A549 (cell line): ENCODE measurements around the gene ARHGAP22.

ENCODE experiments used
- CHD4 ChIP-seq: fragments of 200-600 bp; sonication (generic); IDR thresholded peaks from 2 replicates; pipeline ENCODE4 v1.6.1; 2016; ENCODE audit warnings: antibody characterized with exemption, mild to moderate bottlenecking, borderline replicate concordance
- EHMT2 ChIP-seq: fragments of 200-600 bp; sonication (generic); IDR thresholded peaks from 2 replicates; pipeline ENCODE4 v1.6.1; 2016; ENCODE audit warnings: antibody characterized with exemption, low read depth, mild to moderate bottlenecking, moderate library complexity
- PHF8 ChIP-seq: fragments of 200-600 bp; sonication (generic); IDR thresholded peaks from 2 replicates; pipeline ENCODE4 v1.6.1; 2016; ENCODE audit warnings: low read depth, mild to moderate bottlenecking, antibody characterized with exemption, moderate library complexity, borderline replicate concordance
- POLR2A ChIP-seq: IDR thresholded peaks from 2 replicates; pipeline ENCODE4 v1.6.1; 2012; ENCODE audit warnings: mild to moderate bottlenecking, low read length
- RAD21 ChIP-seq, 2 experiments: fragments of >200 bp in 1 of 2; sonication (Bioruptor Twin) in 1 of 2; formaldehyde crosslinking in 1 of 2; IDR thresholded peaks in 1 of 2; conservative IDR thresholded peaks in 1 of 2; 2 replicates in 1 of 2; 3 replicates in 1 of 2; pipeline ENCODE4 v1.6.1; 2012 to 2018; ENCODE audit warnings: inconsistent platforms in 1 of 2
- RCOR1 ChIP-seq: fragments of 150-350 bp; IDR thresholded peaks from 2 replicates; pipeline ENCODE4 v1.6.1; 2014; ENCODE audit warnings: antibody characterized with exemption, low read length, low read depth
- RNF2 ChIP-seq: fragments of 200-600 bp; sonication (generic); IDR thresholded peaks from 2 replicates; pipeline ENCODE4 v1.6.1; 2016; ENCODE audit warnings: low read depth, mild to moderate bottlenecking, antibody characterized with exemption, moderate library complexity, borderline replicate concordance
- SREBF2 ChIP-seq: fragments of 450-650 bp; IDR thresholded peaks from 2 replicates; pipeline ENCODE4 v1.6.1; 2014; ENCODE audit warnings: mild to moderate bottlenecking, moderate library complexity
- TFCP2L1 ChIP-seq: fragments of 250-450 bp; sonication (Bioruptor Pico); IDR thresholded peaks from 2 replicates; pipeline ENCODE4 v1.5.0; 2021; ENCODE audit warnings: mild to moderate bottlenecking
- TF ChIP-seq, protein P1 (sequence below): IDR thresholded peaks from 2 replicates; pipeline ENCODE4 v1.6.1; 2012
- TF ChIP-seq, protein P2 (sequence below): fragments of >200 bp; sonication (Bioruptor Twin); formaldehyde crosslinking; IDR thresholded peaks from 3 replicates; pipeline ENCODE4 v1.5.1; 2016

DNA sequence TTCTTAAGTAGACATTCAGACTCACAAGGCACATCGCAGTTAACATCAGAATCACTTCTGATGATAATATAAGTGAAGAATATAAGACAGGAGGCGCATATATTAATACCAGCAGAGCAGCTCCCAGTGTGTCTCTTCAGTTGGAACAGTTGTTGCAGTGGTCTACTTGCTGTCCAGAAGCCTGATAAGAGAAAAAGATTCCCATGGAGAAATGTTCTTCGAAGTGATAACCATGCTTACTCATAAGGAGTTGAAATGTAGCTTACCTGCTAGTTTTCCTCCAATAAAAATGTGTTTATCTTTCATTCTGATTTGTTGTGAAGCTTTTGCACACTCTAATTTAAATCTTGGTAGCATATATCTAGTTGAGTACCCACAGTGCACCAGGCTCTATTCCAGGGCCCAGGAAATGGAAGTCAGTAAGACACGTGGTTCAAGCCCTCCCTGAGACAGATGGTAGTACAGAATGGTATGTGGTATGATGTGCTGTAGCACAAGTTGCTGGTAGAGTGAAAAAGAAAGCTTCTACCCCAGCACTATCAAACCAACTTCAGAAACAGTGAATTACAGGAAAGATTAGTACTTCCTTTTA is 174.4 kb downstream of the ARHGAP22 start:
- TF ChIP-seq, protein P1, sequence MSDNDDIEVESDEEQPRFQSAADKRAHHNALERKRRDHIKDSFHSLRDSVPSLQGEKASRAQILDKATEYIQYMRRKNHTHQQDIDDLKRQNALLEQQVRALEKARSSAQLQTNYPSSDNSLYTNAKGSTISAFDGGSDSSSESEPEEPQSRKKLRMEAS = no peak
- TF ChIP-seq, protein P2, sequence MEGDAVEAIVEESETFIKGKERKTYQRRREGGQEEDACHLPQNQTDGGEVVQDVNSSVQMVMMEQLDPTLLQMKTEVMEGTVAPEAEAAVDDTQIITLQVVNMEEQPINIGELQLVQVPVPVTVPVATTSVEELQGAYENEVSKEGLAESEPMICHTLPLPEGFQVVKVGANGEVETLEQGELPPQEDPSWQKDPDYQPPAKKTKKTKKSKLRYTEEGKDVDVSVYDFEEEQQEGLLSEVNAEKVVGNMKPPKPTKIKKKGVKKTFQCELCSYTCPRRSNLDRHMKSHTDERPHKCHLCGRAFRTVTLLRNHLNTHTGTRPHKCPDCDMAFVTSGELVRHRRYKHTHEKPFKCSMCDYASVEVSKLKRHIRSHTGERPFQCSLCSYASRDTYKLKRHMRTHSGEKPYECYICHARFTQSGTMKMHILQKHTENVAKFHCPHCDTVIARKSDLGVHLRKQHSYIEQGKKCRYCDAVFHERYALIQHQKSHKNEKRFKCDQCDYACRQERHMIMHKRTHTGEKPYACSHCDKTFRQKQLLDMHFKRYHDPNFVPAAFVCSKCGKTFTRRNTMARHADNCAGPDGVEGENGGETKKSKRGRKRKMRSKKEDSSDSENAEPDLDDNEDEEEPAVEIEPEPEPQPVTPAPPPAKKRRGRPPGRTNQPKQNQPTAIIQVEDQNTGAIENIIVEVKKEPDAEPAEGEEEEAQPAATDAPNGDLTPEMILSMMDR = no peak
- no peak for TF ChIP-seq POLR2A
- TF ChIP-seq CHD4 = no peak
- TF ChIP-seq RCOR1 = no peak
- no peak for TF ChIP-seq PHF8
- TF ChIP-seq TFCP2L1 = no peak
- no peak for TF ChIP-seq RNF2
- no peak for TF ChIP-seq SREBF2
- TF ChIP-seq RAD21 (conservative IDR thresholded peaks at IDR 0.05 in 1 of 2, IDR thresholded peaks at IDR 0.05 in 1 of 2) = no peak
- TF ChIP-seq EHMT2 = no peak
